GM18498 (cell line): ENCODE results near the gene STX16.
"Not testable (repeated sequence)": the region's sequence is repeated elsewhere in the genome, so short reads cannot be mapped to it uniquely, and the experiment has no call there.

Experiments
- ATAC-seq: cut with Tn5 transposase; IDR thresholded peaks from one replicate; pipeline ENCODE4 v1.9.1; 2021; ENCODE audit warnings: mild to moderate bottlenecking, moderate library complexity; ENCODE audit not compliant: unreplicated experiment

The STX16 gene

DNA sequence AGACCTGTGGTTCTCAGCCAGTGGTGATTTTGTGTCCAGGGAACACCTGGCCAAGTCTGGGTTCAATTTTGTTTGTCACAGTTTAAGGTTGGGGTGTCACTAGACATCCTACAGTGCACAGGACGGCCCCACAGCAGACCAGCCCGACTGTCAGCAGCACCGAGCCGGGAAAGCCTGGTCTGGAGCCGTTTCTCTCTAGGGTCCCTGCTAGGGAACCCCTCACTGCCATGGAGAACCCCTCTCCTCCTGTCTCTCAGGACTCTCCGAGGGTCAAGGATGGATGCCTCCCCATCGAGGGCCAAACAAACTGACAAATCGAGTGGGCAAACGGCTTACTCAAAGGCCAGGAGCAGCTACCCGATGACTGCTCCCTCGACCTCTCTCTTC lies 15.8 kb upstream of the STX16 start:
- no peak for ATAC-seq

DNA sequence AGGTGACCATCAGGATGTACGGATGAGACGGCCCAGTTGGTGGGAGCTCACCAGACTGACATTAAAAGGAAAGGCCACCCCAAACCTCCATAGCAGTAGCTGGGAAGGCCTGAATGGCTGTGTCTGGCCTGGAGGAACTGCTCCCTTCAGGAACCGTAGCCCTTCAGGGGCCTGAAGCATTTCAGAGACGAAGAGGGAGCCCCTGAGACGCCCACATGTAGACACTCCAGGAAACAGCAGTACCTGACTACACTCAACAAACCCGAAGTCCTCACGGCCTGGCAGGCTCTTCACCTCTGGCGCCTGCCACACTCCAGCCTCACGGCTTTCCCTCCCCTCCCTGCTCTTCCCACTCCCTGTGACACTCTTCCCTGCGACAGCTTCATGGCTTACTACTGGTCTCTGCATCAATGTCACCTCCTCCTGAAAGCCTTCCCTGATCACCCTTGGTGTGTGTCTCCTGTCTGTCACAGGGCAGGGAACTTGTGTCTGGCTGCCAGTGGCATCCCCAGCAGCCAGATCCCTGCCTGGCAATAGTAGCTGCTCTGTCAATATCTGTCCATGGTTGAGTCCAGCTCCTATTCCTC lies 14.6 kb upstream of the STX16 start:
- ATAC-seq = no peak

DNA sequence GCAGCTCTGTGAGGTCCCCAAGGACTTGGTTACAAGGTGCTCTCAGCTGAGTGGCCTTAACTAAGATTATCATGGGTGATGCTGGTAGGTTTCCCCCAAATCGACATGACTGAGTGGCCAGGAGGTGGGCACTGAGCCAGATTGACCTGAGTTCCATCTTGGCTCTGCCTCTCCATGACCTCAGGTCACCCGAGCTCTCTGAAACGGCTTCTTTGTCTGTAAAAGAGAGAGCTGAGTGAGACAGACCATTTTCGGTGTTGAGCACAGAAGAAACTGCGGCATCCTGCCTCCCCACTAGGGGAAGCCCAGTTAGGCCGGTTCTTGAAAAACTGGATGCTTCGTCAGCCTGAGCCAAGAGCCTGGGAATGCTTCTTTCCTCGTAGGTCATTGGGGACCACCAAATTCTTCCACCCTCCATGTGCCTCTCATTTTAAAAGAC lies 14.1 kb upstream of the STX16 start:
- no peak for ATAC-seq

DNA sequence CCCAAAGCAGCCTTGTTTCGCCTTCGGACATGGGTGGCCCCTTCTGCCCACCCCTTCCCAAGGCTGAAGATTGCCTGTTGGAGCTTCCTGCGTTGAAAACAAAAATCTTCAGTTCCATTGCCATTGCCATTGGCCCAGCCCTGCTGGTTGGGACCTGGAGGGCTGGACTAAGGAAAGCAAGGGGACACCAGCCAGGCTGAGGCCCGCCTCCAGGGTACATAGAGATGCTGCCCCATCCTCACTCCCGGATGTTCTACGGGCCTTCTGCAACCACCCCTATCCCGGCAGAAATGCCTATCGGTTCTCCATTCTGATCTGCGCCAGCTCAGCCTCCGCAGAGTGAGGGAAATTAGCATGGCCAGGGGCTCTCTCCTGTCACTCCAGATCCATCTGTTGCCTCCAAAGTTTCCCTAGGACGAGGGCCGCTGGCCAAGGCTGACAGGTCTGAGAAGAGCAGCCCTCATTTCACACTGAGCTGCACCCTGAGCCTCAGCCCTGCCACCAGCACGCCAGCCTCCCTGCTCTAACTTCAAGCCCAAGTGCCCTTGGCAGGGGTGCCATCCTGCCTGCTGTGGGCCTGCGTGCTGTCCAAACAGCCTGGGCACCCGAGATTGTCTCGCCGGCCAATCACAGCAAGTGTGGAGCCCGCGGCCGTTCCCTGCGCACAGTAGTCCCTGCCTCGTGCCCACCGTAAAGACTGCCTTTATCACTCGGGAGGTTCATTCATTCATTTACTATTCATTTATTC lies 13.4 kb upstream of the STX16 start:
- no peak for ATAC-seq

DNA sequence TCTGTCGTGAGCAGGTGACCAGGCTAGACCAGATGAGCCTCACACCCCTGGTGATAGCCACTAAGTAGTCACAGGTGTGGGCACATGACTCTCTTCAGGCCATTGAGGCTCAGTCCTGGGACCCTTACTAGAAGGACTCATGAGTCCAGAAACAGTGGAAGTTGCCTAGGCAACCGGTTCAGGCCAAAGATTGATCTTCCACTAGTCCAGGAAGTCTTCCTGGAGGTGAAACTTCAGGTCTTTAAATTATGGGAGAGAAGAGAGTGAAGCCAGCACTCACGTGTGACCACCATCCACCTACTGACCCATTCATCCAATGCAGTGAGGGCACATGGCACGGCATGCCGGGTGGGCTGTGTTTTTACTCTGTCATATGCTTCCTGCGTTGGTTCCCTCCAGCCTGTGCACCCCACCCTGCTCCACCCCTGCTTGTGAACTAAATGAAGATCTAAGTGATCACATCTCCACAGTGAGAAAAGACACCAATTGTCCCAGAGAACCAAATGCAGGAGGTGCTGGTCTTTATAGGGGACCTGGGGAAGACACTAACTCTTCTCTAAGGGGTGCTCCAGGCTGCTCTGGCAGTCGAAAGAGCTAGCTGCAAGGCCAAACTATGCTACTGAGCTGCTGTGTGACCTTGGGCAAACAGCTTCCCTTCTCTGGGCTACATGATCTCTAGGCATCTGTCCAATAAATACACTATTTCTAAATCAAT lies 12.5 kb upstream of the STX16 start:
- no peak for ATAC-seq

DNA sequence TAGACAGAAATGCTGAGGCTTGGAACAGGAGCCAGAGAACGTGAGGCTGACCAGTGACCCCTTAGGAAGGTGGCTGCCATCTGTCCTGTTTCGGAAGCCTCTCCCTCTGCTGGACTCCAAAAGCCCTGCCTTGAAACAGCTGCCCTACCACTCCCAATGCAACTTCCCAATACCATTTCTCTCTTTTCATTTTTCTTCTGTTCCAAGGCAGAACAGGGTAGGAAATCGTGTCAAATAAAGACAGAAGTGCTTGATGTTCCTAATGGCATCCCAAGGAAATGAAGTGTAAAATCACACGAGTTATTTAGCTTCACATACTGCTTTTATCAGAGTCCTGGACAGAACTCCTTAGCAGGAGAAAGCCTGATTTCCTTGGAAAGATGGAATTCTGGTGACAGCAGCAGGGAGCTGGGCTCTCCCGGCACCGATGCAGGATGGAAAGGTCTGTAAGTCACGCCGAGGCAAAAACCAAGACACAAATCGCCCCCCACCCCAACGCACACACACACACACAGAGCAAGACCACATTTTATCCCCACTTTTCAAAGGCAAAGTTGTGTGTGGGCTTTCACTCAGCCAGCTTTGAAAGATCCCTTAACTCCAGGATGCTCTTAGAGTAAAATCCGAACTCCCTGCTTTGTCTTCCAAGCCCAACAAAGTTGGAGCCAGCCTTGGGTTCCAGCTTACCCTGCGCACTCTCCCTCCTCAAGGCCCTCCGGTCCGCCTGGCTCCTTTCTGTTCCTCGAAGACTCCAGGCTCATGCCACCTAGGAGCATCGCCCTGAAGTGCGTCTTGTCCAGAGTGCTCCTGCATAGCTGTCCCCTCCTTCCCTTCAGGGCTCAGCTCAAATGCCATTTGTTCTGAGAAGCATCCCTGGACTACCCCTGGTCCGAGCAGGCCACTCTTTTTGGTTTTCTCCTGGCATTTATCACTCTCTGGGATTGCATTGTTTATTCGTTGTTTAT lies 11.6 kb upstream of the STX16 start:
- no peak for ATAC-seq

DNA sequence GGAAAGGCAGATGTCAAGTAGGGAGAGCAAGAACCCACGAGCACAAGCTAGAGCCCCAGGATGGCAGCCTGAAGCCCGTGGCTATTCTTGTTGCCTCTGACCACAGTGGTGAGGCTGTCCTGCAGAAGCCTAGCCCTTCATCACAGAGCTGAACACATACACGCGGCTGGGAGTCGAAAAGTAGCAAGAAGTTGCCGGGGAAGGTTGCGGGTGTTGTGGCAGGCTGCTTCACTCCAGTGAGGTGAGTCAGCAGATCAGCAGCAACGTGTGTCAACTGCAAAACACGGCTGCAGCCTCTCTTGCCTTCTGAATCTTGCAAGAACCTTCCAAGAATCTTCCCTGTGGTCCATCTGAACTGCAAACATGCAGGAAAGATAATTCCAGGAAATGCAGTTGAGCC lies 10.6 kb upstream of the STX16 start:
- ATAC-seq = no peak

DNA sequence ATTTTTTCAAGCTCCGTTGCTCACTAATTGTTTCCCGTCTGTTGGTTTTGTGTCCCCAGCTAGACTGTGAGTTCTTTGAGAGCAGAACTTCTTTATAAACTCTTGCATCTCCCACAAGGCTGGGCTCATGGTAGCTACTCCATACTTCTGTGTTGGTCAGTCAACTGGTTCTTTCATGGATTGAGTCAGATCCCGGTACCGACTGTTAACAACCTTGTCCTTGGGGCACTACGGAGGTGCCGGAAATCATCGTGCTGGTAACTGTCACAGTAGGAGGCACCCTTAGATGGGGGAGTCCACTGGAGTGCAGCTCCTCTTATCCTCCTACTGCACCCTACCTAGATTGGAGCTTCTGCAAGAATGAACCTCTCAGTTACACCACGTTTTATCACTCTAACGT lies 8.6 kb upstream of the STX16 start:
- no peak for ATAC-seq

DNA sequence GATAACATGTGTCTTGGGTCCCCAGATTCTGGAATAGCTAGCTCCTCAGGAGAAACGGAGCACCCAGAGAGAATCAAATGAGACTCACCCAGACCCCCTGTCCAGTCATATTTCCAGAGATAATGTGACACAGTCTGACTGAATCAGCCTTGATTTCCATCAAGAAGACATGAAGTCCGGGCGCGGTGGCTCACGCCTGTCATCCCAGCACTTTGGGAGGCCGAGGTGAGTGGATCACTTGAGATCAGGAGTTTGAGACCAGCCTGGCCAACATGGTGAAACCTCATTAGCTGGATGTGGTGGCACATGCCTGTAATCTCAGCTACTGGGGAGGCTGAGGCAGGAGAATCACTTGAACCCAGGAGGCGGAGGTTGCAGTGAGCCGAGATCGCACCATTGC lies 8.2 kb upstream of the STX16 start:
- ATAC-seq = not testable (repeated sequence)

DNA sequence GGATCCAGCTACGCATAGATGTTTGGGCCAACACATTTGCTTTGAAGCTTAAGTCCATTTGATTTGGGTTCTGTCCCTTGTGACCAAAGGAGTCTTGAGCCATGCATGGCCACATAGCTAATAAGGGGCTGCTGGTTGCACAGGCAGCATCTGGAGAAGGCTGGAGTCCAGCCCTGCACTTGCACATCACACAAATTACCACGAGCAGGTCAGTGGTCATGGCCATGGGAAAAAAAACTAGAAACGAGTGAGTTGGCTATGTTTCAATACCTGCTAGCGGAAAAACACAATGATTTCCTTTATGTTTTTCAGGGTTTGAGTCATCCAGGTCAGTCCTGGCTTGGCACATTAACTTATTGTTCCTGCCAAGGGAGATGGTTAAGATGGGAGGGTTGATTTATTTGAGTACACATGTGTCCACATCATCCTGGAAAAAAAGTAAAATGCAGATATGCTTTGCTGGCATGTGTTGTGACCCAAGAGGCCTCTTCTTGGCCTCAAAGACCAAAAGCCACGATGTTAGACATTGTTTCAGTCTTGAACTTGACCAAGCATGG lies 5.6 kb upstream of the STX16 start:
- ATAC-seq = no peak

DNA sequence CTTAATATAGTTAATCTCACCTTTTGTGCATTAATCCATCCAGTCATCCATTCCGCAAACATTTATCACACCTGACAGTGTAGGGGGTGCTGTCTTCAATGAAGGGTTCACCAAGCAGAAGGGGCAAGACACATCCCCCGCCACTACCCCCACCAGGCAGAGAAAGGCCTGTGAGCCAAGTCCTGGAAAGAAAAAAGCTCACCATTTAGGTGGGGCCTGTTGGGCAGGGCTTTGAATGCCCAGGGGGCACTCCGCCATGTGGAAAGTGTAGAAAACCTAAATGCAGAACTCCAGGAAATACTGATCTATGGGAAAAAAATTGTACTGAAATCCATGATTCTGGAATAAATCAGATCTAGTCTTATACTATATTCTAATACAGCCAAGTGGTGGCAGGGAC lies 4.8 kb upstream of the STX16 start:
- no peak for ATAC-seq

DNA sequence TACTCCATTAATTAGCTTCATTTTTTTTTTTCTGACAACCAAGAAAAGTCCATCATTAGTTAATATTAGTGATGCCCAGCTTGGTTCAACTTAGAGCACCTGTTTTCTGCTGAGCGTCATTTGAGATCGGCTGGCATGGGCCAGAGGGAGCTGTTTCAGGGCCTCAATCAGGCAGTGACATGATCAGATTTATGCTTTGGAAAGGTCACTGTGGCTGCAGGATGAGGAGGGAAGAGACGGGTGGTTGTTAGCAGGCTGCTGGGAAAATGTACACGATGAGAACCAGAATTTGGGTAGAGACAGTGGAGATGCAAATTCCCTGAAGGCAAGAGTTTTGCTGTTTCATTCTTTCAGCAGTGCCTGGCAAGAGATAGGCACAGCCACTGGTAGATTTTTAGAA lies 4.4 kb upstream of the STX16 start:
- no peak for ATAC-seq

DNA sequence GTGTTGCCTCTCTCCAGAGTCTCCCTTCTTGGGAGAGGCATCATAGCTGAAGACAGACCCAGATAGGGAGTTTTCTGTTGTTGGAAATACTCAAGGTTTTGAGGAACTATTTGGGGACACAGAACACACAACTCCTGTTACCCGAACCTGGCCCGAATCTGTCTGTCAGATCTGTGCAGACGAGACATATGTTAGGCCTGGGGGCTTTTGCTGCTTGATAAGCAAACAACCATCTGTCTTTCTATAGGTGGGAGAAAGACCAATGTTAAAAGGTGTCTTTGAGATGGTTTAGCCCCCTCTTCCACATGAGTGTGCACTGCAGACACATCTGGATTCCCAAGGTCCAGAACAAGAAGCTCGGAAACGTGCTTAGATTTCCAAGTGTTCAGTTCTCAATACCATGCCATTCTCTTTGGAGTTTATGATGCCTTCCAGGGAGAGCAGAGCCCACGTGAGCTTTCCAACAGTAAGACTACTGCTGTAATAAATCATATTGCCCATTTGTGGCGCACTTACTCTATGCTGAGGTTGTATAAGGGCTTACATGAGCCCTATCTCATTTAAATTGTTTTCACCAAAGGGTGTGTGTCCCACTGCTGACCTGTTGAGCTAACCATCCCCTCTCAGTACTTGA lies 3.8 kb upstream of the STX16 start:
- ATAC-seq = no peak

DNA sequence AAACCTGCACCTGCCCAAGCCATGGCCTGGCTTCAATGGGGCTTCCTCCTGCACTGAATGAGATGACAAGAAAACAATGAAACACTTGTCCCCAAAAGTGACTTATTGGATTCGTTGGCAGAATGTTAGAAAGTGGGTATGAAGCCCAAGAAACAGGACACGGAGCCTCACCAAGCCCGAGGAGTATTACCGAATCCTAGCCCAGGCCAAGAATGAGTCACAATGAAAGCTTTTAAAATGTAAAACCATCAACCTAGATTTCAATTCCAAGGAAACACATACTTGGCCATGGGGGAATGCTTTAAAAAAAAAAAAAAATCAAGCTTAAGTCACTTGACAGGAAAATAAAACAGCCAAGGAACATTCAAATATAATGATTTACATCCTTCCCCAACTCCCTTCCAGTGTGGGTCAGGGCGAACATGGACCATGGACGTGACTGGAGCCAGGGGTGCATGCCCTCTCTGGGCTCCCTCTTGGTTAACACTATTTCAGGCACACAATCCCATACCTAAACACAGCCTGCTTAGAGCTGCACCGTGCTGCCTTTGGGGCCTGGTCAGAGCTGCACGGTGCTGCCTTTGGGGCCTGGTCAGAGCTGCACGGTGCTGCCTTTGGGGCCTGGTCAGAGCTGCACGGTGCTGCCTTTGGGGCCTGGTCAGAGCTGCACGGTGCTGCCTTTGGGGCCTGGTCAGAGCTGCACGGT lies 3.1 kb upstream of the STX16 start:
- ATAC-seq = no peak

DNA sequence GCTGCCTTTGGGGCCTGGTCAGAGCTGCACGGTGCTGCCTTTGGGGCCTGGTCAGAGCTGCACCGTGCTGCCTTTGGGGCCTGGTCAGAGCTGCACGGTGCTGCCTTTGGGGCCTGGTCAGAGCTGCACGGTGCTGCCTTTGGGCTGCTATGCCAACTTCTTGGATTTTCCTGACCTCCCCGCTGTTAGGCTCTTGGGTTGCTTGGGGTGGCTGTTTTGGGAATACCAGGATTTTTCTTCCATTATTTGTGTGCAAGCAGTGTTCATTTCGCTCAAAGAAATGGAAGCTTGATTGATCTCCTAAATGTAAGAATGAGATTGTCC lies 2.6 kb upstream of the STX16 start:
- not testable (repeated sequence) for ATAC-seq

DNA sequence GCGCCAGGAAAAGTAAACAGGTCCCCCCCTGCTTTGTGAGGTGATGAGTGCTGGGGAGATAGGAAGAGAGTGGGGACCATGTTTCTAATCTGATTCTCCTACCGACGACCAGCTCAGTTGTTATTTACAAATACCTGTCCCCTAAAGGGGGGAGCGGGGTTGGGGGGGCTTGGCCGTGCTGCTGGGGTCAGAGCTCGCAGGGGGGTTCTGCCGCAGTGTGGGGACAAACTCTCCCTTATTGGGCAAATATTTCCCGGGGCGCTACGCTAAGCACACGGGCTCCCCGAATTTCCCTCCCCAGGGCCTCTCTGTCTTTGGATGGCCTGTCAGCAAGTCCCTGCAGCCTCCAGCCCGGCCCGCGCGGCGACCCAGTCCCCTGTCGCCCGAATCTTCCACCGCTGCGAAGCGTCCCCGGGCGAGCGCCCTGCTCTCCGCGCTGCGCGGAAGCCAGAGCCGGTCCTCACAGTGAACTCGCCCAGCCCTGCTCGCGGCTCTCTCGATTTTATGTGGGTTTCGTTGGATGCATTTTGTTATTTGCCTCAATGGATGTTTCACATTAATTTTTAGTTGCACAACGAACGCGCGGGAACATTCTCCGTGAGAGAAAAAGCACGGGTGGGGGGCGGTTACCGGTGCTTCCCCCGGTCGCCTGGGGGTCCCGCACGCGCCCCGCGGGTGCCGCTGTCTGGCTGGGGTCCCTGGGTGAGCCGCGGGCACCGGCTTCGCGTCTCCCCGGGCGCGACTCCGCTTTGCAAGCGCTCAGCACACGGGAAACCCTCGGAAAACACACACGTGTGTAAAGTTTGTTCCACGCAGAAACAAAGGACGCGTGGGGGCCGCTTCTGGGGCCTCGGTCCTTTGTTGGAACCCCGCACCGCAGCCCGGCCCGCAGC lies 1.5 kb upstream of the STX16 start:
- ATAC-seq = no peak

DNA sequence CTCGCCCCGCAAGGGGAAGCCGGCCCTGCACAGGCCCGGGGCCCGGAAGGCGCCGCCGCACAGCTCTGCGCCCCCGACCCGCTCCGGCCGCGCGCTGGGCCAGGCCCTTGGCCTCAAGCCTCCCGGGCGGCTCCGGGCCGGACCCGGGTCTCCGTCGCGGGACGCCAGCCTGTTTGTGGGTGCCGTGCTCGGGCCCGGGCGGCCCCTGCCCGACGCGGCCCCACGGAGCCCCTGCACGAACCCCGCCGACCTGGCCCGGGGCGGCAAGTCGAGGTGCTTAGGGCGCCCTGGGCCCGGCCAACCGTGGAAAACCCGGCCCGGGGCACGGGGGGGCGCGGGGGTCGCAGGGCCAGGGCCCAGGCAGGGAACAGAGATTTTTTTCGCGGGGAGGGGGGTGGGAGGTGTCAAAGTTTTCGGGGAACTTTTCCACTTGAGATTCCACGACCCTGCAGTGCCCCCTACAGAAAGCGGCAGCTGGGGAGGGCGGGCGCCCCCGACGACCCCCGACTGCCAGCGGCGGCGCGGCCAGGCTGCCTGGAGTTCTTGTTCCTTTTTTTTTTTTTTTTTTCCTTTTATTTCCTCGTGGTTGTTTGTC lies 805 bp upstream of the STX16 start:
- peak; percentile 21 for ATAC-seq

DNA sequence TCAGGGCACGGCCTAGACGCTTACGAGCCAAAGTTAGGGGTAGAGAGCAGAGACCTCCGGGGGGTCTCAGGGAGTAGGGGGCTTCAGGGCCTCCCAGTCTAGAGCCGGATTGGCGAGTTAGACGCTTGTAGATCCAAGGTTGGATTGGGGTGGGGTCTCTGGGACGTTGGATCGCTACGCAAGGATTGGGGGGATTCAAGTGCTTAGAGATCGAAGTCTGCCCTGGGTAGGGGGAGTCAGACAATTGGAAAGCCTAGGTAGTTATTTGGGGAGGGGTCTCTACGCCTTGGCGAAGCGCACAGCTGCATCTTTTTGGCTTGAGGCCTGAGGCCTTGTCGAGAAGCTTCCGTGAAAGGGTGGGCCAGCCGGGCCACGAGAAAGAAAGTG lies 469 bp downstream of the STX16 start:
- ATAC-seq = no peak
